NCI-H748 (cell line): ENCODE results near the gene CLDN12.

Experiments used
- DNase-seq: peaks from one replicate; lab custom pipeline; 2025; ENCODE audit not compliant: unreplicated experiment; lab: John Stamatoyannopoulos, UW

Gene CLDN12

DNA sequence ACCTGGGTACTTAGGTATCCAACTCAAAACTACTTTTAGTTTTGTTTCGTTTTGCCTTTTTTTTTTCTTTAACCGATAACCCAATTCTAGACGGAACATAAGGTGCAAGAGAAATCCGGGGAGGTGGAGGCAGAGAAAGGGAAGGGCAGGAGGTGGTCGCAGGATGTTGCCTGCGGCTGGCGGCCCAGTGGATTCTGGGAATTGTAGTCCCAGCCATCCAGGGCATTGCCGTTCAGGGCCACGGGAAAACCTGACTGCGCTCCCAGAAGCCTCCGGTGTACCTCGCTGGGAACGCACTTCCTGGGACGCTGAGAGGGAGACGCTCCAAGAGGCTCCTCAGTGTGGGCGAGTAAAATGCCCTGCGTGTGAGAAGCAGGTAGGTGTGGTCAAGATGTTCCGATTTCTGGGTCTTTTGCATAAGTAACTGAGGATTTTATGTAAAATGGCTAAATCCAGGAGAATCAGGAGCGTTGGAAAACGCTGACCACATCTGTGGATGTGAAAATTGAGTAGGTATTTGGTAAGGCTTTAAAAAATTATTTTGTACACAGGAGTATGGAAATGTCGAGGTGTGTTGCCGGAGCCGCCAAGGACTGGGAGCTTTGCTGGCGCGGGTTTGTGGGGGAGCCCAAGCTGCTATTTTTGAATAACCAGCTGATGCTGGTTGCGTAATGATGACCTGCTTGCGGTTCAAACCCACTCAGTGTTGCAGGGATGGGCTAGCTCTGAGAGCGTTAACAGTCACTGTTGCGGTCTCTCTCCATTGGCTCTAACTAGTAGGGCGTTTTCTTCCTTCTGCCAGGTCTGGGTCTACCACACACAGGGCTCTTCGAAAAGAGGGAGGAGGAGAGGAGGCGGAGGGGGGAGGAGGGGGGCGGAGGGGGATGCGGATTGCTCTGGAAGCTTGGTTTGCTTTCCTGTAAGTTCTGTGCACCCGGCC lies at the start of gene CLDN12:
Gene CLDN12 (plus strand): TSS at position 288 of the 940 bp plus-strand sequence. CDS start 9,216 bp downstream, outside the sequence.
- peak; percentile 95 for DNase-seq

DNA sequence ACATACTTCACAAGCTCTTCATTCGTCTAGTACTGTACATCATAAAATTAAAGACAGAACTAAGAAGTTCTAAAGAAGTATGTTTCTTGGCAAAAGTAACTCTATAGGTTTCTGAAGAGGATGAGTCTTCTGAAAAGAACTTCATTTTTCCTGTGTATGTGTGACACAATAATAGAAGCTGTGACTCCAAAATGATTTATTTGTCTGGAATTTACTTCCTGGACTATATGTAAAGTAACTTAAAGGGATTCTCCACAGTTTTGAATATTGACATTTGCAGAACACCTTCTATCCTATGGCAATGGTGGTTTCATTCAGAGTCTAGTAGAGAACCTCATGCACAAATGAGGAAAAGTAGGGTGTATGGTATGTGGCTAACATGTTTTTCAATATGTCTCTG lies 19.8 kb upstream of the CLDN12 start:
- no peak for DNase-seq

DNA sequence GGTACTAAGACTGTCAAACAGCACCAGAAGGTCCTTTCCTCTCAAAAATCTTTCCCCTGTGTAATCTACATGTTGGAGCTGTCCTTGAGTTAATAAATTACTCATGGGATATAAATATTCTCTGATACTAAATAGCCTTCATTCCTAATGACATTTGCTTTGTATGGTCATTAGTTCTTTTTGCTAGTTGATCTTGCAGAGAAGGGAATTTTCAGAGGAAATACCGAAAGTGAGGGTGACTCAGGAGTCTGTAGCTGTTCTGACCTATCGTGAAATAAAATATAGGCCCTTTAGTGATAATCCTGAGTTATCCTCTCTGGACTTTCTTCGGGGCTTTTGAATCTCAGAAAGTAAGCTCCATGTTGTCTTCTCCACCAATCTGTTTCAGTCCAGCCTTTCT lies 19.4 kb upstream of the CLDN12 start:
- no peak for DNase-seq

GRCh38 chr7:90384433-90384832 lies 18.8 kb upstream of the CLDN12 start:
- no peak for DNase-seq

DNA sequence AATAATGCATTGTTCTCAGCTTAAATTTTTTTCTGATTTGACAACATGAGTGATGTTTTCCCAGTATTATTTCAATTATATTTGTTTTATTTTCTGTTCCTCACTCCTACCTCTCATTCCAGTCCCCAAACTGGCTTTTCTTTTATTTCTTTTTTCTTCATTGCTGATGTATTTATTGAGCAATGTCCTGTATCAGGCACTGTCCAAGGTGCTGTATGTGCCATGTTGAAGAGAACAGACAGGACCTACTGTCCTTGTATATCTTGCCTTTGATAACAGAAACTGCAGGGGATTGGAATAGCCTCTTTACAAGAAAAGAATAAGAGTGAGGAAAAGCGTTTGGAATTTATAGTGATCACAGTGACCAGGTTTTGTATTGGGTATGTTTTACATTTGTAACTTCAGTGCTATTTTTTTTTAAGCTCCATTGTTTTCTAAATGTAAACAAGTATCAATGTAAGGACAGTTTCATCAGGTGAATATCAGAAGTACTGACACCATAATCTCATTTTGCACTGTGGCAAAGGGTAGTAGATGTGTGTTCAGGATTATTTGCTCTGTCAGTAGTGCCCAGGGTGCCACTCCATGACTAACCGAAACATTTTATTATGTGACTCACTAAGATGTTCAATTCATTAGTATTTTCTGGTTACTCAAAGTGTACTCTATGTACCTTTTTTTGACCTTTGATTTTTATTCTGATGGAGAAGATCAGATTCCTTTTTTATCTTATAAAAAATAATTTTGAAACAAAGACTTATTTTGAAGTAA lies 15.6 kb upstream of the CLDN12 start:
- DNase-seq, result no peak

DNA sequence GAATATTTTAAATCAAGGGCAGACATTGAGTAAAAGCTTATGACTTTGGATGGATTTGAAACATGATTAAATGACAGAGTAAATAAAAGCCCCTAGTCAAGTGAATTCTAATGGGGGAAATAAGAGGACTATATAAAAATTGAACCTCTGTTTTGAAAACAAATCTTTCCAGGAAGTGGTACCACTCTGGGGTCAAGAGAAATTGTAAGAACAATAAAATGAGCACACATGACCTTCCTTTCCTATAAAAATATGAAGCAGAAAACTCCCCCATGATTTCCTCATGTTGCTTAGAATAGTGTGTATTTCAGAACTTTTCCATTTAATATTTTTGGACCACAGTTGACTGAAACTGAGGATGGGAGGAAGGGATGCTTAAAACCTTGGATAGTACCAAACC lies 12.3 kb upstream of the CLDN12 start:
- DNase-seq, result no peak

DNA sequence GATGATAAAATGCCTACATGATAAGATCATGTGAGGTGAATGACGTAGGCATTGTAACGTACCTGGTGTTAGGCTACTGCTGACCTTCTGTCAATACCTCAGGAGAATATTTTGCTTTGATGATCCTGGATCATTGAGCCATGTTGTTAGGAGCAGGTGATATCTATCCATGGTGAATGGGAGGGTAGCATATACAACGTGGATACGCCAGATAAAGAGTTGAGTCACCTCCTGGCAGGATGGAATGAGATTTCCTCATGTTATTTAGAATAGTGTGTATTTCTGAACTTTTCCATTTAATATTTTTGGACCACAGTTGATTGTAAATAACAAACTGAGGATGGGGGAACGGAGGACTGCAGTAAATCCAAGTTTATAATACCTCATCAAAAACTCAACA lies 11.8 kb upstream of the CLDN12 start:
- no peak for DNase-seq

GRCh38 chr7:90396420-90396819 lies 6.8 kb upstream of the CLDN12 start:
- no peak for DNase-seq

- peak; percentile 59 for DNase-seq
Observed at GRCh38 chr7:90401989-90402388, 1.3 kb upstream of the CLDN12 start.

- no peak for DNase-seq
Observed at GRCh38 chr7:90402785-90403173, 482 bp upstream of the CLDN12 start.

DNA sequence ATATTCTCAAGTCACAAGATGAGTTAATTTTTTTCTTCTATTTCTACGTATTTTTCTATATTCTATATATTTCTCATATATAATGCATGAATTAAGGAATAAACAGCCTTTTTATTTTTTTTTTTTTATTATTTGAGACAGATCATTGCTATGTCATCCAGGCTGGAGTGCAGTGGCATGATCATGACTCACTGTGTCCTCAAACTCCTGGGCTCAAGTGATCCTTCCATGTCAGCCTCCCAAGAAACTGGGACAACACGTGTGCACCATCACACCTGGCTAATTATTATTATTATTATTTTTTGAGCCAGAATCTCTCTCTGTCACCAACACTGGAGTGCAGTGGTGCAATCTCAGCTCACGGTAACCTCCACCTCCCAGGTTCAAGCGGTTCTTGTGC lies 1.5 kb downstream of the CLDN12 start:
- no peak for DNase-seq

GRCh38 chr7:90407484-90407821 lies 4.2 kb downstream of the CLDN12 start:
- no peak for DNase-seq

DNA sequence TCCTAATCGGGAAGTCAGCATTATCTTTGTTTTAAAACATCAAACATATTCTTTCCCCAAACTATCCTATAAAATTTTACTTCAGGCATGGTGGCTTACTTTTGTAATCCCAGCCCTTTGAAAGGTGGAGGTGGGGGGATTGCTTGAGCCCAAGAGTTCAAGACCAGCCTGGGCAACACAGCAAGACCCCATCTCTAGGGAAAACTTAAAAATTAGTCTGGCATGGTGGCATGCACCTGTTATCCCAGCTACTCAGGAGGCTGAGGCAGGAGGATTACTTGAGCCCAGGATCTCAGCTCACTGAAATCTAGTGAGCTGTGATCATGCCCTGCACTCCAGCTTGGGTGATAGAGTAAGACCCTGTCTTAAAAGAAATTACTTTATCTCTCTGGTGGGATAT lies 4.9 kb downstream of the CLDN12 start:
- DNase-seq, result no peak

DNA sequence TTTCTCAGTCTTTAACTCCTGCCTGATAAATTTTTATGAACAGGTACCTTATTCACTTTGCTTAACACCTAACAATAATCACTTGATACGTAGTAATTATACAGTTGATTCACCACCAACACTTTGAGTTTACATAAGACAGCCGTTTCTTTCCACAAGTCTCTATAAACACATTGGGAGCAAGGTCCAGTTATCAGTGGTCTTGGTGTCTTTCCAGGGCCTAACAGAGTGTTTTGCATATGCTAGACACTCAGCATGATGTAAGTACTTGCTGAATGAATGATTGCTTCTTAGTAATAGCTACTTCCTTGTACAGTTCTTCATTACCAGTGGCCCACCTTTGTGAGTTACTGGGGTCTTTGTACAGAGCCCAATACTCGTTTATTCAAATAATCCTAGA lies 6.4 kb downstream of the CLDN12 start:
- no peak for DNase-seq

DNA sequence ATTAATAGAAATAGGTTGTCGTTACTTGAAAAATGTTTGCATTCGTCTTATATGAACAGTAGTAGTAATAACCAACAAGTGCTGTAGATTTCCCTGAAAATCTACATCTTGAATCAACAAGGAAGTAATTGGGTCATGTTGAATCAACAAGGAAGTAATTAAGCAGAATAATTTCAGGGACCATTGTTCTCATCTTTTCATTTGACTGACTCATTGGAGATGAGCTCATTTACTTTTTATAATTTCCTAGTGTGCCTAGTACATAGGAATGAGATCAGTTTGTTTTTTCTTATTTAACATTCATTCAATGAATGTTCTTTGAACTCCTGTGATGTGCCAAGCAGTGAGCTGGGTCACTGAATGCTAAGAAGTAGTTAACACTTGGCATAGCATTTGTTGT lies 8.2 kb downstream of the CLDN12 start:
- peak; percentile 53 for DNase-seq

DNA sequence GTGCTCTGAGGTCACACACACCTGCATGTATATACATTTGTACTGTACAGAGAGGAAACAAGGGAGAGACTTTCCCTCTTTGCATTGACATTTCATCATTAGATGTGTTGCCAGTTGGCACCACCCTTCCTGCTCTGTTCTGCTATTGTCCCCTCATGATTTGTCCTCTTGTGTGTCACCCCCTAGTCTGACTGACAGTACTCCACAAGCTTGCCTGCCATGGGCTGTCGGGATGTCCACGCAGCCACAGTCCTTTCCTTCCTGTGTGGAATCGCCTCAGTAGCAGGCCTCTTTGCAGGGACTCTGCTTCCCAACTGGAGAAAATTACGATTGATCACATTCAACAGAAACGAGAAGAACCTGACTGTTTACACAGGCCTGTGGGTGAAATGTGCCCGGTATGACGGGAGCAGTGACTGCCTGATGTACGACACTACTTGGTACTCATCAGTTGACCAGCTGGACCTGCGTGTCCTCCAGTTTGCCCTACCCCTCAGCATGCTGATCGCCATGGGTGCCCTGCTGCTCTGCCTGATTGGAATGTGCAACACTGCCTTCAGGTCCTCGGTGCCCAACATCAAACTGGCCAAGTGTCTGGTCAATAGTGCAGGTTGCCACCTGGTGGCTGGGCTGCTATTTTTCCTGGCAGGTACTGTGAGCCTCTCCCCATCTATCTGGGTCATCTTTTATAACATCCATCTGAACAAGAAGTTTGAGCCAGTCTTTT lies 9.4 kb downstream of the CLDN12 start:
- peak; percentile 43 for DNase-seq

DNA sequence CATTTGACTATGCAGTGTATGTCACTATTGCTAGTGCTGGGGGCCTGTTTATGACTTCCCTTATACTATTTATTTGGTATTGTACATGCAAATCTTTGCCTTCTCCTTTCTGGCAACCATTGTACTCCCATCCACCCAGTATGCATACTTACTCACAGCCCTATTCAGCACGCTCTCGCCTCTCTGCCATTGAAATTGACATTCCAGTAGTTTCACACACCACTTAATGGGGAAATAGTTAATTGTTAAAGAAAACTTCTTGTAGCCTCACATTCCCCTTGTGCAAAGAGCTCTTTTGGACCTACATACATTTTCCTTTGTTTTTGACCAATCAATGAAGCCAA lies 9.9 kb downstream of the CLDN12 start:
- no peak for DNase-seq

DNA sequence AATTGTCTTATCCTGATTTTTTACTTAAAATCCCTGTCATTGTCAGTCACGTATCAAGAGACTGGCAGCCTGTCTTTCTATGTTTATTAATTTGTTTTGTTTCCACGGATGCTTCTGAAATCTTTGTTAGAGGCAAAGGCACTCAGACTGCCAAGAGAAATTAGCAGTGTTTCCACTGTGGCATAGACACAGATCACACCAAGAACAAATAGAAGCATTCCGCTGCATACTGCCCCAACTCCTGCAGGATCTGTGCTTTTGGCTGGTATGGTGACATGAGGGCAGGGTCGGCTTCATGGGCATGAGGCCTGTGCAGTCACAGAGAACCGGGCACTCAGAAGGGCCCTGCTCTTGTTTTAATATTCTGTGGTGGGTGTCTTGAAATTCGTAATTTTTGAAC lies 18.4 kb downstream of the CLDN12 start:
- no peak for DNase-seq

GRCh38 chr7:90424720-90425119 lies 21.5 kb downstream of the CLDN12 start:
- no peak for DNase-seq

GRCh38 chr7:90425376-90425775 lies 22.1 kb downstream of the CLDN12 start:
- no peak for DNase-seq

- DNase-seq, result no peak
Observed at GRCh38 chr7:90430614-90431460, 27.6 kb downstream of the CLDN12 start.
